VCaP (cell line): Measurements from ENCODE around the gene ACTR3.

ENCODE experiments used
- H3K27ac ChIP-seq: fragments of 450-650 bp; 2 replicates; pipeline ENCODE4 v1.5.1; 2017
- TF ChIP-seq, protein P1 (sequence below): fragments of 450-650 bp; conservative IDR thresholded peaks from 2 replicates; pipeline ENCODE4 v1.5.1; 2017; ENCODE audit warnings: mild to moderate bottlenecking, moderate library complexity

ACTR3 gene

DNA sequence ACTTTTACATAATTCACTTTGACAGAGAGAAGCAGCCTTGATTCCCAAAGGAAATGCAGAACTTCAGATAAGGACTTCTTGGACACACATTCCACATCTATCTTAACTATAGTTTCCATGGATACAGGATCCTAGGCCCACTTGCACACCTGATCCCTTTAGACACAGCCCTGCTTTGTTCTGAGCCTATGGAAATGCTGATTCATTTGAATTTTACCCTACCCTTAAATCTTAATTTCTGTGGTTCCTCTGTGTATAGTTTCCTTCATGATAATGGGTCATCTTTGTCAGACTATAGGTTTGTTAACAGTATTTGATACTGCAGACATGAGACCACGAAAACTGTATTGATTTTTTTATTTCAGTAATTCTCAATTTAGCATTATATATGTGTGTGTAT is 77.4 kb downstream of the ACTR3 start:
- H3K27ac ChIP-seq, result peak overlapping the region; percentile 96
- TF ChIP-seq, protein P1, sequence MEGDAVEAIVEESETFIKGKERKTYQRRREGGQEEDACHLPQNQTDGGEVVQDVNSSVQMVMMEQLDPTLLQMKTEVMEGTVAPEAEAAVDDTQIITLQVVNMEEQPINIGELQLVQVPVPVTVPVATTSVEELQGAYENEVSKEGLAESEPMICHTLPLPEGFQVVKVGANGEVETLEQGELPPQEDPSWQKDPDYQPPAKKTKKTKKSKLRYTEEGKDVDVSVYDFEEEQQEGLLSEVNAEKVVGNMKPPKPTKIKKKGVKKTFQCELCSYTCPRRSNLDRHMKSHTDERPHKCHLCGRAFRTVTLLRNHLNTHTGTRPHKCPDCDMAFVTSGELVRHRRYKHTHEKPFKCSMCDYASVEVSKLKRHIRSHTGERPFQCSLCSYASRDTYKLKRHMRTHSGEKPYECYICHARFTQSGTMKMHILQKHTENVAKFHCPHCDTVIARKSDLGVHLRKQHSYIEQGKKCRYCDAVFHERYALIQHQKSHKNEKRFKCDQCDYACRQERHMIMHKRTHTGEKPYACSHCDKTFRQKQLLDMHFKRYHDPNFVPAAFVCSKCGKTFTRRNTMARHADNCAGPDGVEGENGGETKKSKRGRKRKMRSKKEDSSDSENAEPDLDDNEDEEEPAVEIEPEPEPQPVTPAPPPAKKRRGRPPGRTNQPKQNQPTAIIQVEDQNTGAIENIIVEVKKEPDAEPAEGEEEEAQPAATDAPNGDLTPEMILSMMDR, result no peak

DNA sequence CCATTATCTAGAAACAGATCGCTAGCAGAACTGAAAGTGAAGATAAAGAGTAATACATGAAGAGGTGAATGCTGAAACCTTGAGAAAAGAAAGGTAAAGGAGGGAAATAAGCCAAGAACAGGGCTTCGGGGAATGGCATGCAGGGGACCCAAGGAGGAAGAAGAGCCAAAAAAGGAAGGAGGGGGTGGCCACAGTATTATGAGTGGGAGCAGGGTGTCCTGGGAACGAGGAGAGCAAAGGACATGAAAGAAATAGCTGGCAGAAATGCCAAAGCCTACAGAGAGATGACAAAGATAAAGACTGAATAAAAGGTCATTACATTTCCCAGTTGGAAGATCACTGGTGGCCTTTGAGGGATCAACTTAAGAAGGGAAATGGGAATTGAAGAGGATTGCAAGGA is 82.9 kb downstream of the ACTR3 start:
- no peak overlapping the region for H3K27ac ChIP-seq
- TF ChIP-seq, protein P1, result no peak

DNA sequence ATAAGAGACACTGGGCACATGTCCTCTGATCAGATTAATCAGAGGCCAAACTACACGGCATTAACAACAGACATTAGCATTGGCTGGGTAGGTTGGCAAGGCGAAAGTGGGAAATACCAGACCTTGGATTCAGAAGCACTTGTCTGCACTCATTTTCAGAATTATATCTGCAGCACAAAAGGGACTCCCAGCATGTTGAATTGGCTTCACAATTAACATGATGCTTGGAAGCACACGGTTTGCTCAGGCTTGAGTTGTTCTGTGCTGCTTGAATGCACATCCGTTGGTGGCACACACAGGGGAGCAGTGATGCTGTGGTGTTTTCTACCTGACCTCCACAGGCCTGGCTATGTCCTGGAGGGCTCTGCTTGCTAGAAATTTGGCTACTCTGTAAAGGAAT is 83.9 kb downstream of the ACTR3 start:
- TF ChIP-seq, protein P1, result no peak
- no peak overlapping the region for H3K27ac ChIP-seq

DNA sequence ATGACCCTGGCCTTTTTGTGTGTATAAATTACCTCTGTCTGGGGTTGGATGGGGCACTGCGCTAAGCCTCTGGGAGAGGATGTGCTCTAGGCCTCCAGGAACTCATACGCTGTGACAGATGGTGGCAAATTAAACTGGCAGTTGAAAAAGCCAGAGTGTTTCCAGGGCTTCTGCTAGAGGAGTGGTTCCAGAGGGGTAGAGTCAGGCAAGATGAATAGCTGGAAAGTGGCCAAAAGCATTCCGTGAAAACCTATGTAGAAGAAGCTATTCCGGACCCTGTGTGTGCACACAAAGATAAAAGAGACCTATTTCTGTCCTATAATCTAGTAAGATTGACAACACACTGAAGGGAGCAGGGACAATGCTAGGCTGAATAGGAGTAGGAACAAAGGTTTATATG is 84.8 kb downstream of the ACTR3 start:
- H3K27ac ChIP-seq, result no peak overlapping the region
- TF ChIP-seq, protein P1, result no peak

DNA sequence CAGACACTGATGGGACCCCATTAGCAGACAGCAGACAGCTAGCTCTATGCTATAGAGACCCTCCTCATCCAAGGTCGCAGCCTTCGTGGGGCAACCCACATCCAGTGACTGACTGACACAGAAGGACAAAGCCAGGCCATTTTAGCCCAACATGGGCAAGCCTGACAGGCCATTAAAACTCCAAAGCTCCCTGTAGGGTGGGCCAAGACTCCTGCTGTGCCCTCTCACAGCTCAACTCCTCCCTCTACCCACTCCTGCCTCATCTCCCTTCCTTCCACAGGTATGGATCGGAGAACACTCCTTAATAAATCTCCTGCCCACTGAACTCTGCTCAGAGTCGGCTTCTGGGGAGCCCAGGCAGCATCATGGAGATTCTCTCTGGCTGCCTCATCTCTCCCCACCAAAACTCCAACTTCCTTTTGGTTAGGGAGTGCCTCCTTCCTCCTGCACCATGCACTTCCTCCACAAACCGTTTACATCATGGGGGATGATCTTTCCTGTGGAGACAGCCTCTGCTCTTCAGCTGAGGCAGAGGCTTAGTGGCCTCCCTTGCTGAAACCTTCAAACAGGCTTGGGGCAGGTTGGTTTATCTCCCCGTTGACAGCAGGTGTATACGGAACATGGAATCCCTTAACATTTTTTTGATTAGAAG is 86.5 kb downstream of the ACTR3 start:
- TF ChIP-seq, protein P1, result no peak

DNA sequence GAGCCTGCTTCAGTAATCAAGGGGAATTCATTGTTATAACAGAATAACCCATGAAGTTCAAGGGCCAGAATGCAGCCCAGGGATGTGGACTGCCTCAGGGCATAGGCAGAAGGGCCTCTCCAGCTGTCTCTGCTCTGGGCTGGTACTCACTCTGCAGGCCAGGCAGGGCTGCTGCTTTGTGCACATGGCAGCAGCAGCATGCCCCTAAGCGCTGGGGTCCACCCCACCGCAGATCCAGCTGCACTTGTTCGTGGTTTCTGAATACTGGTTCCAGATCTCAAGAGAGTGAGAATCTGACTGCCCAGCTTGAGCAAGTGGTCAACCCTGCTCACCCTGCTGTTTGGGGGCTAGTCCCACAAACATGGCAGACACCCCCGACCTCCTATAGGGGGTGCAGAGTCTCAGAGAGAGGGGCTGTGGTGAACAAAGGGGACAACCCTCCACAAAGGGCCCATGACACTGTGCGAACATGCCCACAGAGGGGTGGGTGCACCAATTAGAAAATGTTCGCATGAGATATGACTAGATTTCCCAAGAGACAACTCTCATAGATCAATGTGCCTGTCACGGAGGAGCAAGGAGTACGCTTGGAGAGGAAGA is 87.3 kb downstream of the ACTR3 start:
- H3K27ac ChIP-seq, result no peak overlapping the region
- TF ChIP-seq, protein P1, result no peak

More for the DNA sequence above, 86.5 kb downstream of the ACTR3 start:
- H3K27ac ChIP-seq, result no peak overlapping the region

DNA sequence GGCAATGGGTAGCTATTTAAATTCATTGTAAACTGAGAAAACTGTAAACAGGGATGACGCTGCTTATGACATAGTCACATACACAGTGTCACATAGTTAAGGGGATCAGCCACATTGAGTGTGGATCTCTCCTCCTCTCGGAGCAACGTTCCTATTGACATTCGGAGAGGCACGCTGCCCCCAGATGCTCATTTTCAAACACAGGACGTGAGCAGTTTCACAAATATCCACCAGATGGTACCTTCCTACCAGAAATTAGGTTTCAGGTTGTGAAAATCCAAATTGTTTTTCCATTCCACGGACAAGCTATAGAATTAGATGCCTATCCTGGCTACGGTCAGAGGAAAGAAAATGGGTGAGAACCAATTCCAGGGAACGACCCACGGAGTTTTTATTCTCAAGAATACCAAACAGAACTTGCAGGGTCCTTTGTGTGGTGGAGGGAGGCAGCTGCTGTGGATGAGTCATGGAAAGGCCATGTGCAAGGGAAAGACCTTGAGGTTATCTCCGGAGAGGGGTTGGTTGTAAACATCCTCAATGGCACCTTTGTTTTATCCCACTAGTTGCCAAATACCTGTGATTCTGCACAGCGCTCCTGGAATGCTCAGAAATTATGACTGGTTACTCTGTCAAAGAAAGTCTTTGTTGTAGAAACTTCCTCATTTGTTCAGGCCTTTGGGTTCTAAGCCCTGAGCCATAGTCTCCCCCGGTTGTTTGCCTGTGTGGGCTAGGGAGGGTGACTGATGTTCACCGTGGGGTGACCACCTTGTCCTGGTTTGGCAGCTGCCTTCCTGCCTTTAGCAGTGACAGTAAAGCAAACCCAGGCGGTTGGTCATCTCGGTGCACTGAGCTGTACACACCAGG is 88.0 kb downstream of the ACTR3 start:
- H3K27ac ChIP-seq, result no peak overlapping the region
- TF ChIP-seq, protein P1, result peak; percentile 75
